Measurements from ENCODE around the gene AMIGO2.
"Not testable (repeated sequence)": the region's sequence is repeated elsewhere in the genome, so short reads cannot be mapped to it uniquely, and the experiment has no call there.

Gene AMIGO2

GRCh38 chr12:47074757-47075156 is 5.0 kb downstream of the AMIGO2 start:
- DNase-seq (ENCODE audit: low read depth) = no peak

GRCh38 chr12:47073951-47074350 is 5.8 kb downstream of the AMIGO2 start:
- DNase-seq (ENCODE audit: low read depth) = no peak

- no peak for DNase-seq (ENCODE audit: low read depth)
These were observed 8.4 kb downstream of the AMIGO2 start for GRCh38 chr12:47071241-47071852.

- DNase-seq (ENCODE audit: low read depth) = no peak
These were observed 9.4 kb downstream of the AMIGO2 start for GRCh38 chr12:47070310-47070709.

- DNase-seq (ENCODE audit: low read depth) = no peak
These were observed 11.2 kb downstream of the AMIGO2 start for GRCh38 chr12:47068539-47068938.

GRCh38 chr12:47067771-47068431 is 11.9 kb downstream of the AMIGO2 start:
- DNase-seq (ENCODE audit: low read depth) = no peak

- DNase-seq (ENCODE audit: low read depth) = no peak
These were observed 12.6 kb downstream of the AMIGO2 start for GRCh38 chr12:47067176-47067575.

GRCh38 chr12:47066278-47067025 is 13.3 kb downstream of the AMIGO2 start:
- no peak for DNase-seq (ENCODE audit: low read depth)

- DNase-seq (ENCODE audit: low read depth) = no peak
These were observed 14.2 kb downstream of the AMIGO2 start for GRCh38 chr12:47065546-47065945.

GRCh38 chr12:47058640-47059039 is 21.1 kb downstream of the AMIGO2 start:
- not testable (repeated sequence) for DNase-seq (ENCODE audit: low read depth)

GRCh38 chr12:47056944-47057343 is 22.8 kb downstream of the AMIGO2 start:
- not testable (repeated sequence) for DNase-seq (ENCODE audit: low read depth)

- not testable (repeated sequence) for DNase-seq (ENCODE audit: low read depth)
These were observed 23.9 kb downstream of the AMIGO2 start for GRCh38 chr12:47055856-47056255.

GRCh38 chr12:47054659-47055058 is 25.1 kb downstream of the AMIGO2 start:
- no peak for DNase-seq (ENCODE audit: low read depth)

- no peak for DNase-seq (ENCODE audit: low read depth)
These were observed 25.8 kb downstream of the AMIGO2 start for GRCh38 chr12:47053961-47054360.

GRCh38 chr12:47052274-47052673 is 27.5 kb downstream of the AMIGO2 start:
- no peak for DNase-seq (ENCODE audit: low read depth)

GRCh38 chr12:47051291-47051690 is 28.5 kb downstream of the AMIGO2 start:
- DNase-seq (ENCODE audit: low read depth) = not testable (repeated sequence)

- DNase-seq (ENCODE audit: low read depth) = no peak
These were observed 31.2 kb downstream of the AMIGO2 start for GRCh38 chr12:47048541-47048940.

- DNase-seq (ENCODE audit: low read depth) = no peak
These were observed 38.4 kb downstream of the AMIGO2 start for GRCh38 chr12:47041327-47041726.

GRCh38 chr12:47039756-47040155 is 40.0 kb downstream of the AMIGO2 start:
- DNase-seq (ENCODE audit: low read depth) = no peak

GRCh38 chr12:47039079-47039478 is 40.7 kb downstream of the AMIGO2 start:
- DNase-seq (ENCODE audit: low read depth) = no peak

GRCh38 chr12:47038270-47038748 is 41.5 kb downstream of the AMIGO2 start:
- no peak for DNase-seq (ENCODE audit: low read depth)

GRCh38 chr12:47035484-47035883 is 44.3 kb downstream of the AMIGO2 start:
- no peak for DNase-seq (ENCODE audit: low read depth)

- DNase-seq (ENCODE audit: low read depth) = no peak
These were observed 45.1 kb downstream of the AMIGO2 start for GRCh38 chr12:47034661-47035060.

Measured in stimulated activated CD8-positive, alpha-beta memory T cell treated with anti-CD3 and anti-CD28 coated beads, Interleukin-12 subunit alpha, Interleukin-12 subunit beta, amount 100 ng/mL, for 1 hour (primary cell).